HG02981 (cell line): ENCODE measurements around the gene PTPRG.
"Not testable (repeated sequence)": the region's sequence is repeated elsewhere in the genome, so short reads cannot be mapped to it uniquely, and the experiment has no call there.

Experiments used
- ATAC-seq: cut with Tn5 transposase; IDR thresholded peaks from one replicate; pipeline ENCODE4 v1.9.1; 2021; ENCODE audit warnings: mild to moderate bottlenecking, moderate library complexity; ENCODE audit not compliant: unreplicated experiment

PTPRG gene

GRCh38 chr3:61715886-61716527 is 154.6 kb downstream of the PTPRG start:
- no peak for ATAC-seq

- not testable (repeated sequence) for ATAC-seq
Observed at GRCh38 chr3:61716693-61717092, 155.3 kb downstream of the PTPRG start.

DNA sequence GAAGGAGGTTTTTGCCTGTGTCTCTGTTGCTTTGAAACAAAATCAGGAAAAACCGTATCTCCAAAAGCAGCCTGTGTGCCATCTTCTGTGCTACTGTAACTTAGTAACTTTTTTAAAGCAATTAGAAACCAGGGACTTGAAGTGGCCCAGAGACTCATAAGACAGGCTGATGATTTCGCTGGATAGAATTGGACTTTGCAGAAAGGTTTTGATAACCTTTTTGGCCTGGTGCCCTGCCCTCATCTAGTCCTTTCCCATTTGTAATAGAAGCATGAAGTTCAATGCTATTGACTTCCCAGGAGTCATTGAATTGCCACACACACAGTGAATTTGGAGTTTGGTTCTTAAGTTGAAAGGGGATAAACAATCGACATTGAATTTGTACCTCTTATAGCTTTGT is 157.2 kb downstream of the PTPRG start:
- no peak for ATAC-seq

DNA sequence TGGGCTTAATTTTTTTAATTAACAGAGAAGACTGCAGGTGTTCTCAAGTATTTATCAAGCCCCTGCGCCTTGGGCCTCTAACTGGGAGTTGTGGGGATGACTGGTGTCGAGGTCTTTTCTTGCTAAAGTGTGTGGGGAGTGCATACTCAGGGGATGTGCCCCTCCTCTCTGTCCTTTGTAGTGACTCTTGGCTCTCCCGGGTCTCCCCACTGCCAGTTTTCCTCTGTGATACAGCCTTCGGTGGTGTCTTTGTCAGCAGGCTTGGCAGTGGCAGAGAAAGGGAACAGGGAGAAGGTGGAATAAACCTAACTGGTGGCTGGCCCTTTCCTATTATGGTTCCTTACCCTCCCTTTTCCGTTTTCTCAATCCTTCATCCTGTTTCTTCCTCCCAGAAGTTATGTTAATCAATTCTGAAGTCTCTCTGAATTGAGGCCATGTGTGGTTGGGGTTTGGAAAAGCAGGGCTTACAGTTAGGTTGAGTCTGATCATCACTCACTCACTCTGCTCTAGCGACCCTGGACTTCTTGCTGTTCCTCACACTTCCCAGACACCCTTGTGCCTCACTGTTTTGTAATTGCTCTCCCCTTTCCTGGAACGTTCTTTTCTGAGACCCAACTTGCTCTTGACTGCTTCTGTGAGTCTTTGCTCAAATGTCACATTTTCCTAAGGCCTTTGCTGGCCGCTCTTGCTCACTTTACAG is 158.1 kb downstream of the PTPRG start:
- ATAC-seq, result no peak

DNA sequence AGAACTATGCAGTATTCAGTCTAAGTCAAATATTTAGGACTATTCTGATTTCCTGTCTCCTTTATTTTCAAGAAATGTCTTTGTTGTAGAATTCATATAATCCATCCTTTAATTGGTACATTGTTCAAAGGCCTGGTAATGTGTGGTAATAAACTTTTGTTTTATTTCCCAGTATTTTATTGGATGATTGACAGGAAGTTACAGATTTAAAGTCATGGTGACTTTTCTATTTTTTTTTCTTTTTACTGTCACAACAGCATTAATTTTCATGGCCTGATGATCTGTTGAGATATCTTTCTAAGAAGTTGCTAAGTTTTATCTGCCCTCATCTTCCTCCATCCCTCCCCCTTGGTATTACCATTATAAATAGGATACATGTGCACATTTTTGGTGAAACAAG is 161.7 kb downstream of the PTPRG start:
- ATAC-seq, result no peak

DNA sequence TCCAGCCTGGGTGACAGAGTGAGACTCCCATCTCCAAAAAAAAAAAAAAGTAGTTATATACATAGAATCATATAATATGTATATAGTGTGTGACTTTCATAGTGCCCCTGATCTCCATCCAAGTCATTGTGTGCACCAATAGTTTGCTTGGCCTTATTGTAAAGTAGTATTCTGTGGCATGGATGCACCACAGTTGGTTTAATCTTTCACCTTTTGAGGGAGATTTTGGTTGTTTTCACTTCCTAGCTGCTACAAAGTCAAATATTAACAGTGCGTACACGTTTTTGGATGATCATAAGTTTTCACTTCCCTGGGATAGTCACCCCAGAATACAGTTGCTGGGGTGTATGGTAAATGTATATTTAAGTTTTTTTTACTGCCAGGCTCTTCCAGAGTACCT is 162.8 kb downstream of the PTPRG start:
- peak; percentile 89 for ATAC-seq

- ATAC-seq, result no peak
Observed at GRCh38 chr3:61724801-61725200, 163.4 kb downstream of the PTPRG start.

DNA sequence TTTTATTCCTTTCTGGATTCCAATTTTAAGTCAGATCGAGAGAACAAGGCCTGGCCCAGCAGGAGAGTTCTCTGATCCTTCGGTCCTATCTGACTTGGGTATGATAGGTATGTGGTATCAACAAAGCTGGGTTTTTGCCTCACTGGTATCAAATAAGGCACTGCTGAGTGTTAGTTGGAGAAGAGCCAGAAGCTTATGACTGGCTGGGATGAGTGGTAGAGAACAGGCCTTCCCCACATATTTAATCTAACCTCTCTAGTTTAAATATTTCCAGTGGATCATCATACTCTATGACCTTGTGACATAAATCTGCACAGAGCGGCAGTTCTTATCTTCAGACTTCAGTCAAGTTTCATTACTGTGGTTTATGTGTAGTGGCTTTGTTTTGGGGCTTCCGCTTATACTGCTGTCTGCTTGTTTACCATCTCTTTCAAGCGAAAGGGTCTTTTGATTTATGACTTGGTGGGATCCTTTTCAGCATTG is 164.5 kb downstream of the PTPRG start:
- no peak for ATAC-seq

DNA sequence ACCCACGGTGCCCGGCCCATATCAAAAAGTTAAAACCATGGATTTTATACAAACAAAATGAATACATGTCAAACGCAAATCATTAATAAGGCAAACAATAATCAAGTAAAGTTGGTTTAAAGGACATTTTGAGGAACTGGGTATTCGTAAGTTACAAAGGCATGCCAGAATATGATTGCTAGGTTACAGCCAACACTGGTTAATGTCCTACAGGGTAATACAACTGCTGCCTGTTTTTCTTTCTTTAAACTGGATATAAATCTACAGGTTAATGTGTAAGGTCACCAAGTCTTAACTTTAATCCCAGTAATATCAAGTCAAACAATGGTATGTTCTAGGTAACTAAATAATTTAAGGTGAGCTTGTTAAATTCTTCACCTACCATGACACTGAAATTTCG is 166.1 kb downstream of the PTPRG start:
- ATAC-seq, result no peak

GRCh38 chr3:61729038-61729634 is 167.8 kb downstream of the PTPRG start:
- no peak for ATAC-seq

DNA sequence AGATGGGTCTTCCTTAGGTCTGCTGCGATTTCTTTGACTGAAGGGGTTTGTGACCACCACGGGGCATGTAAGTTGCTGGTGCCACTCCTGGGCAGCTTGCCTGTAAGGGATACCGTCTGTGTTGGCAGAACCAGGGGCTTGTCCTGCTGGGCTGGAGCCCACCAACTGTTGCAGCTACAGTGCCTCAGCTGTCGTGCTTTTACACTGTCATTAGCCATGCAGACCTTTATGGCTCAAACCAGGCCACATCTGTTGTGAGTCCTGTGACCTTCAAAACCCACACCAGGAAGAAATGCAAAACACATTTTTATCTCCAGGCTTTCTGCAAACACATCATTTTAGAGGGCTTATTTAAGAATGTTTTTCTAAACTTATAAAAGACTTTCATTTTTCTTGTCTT is 168.7 kb downstream of the PTPRG start:
- ATAC-seq, result no peak

GRCh38 chr3:61730577-61731231 is 169.3 kb downstream of the PTPRG start:
- ATAC-seq, result no peak

GRCh38 chr3:61733000-61733399 is 171.6 kb downstream of the PTPRG start:
- ATAC-seq, result no peak

GRCh38 chr3:61733876-61734275 is 172.5 kb downstream of the PTPRG start:
- ATAC-seq, result no peak

DNA sequence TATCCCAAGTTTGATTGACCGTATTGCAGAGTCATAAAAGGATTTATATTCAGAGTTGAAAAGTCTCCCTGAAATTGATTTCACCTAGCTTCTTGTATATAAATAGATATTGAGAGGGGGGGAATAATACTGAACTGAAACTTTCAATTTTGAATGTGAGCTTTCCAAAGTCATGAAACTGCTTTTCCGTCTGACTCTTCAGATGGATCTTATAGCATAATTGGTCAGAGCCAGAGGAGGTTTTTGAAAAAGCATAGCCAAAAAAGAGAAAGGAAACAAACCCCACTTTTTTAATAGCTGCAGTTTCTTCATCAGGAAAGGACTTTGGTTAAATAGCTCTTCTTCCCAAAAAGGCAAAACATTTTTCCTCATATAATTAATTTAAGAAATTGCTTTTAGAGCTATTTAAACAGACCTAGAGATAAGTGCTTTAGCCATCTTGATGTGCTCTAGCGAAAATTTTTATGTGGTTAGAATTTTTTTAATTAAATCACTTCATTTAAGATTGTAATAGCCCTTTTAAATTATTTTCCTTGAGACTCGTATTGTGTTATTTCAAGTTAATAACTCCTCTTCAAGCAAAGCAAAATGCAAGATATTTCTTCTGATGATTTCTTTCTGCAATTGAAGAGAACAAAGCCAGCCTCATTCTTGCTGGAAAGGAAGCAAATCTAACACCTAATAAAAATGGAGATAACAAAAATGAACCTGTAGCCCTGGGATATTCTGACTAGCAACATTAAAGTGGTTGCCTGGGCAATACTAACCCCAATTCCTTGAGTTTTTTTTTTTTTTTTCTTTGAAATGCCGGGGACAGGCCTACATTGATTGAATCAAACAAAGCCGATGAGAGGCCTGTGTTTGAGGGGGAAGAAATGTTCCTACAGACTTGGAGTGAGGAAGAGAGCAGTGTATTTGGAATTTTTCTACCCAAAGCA is 173.6 kb downstream of the PTPRG start:
- ATAC-seq, result no peak

GRCh38 chr3:61736506-61736905 is 175.1 kb downstream of the PTPRG start:
- ATAC-seq, result no peak

- no peak for ATAC-seq
Observed at GRCh38 chr3:61739640-61740039, 178.3 kb downstream of the PTPRG start.

DNA sequence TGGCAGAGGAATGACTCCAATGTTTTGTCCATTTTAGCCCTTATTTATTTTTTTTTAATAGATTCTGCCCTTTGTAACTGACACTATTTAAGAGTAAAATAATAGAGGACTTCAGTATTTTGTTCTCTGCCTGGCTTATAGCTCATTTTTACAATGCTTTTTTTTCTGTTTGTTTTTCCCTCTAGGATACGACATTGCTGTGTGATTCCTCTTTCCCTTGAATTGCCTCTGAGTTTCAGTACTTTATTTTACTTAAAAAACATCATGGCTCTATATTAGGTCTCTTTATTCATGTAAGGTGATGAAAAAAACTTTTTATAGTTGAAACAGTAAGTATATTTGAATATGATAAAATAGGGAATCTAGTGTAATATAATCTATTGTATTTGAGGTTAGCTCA is 179.1 kb downstream of the PTPRG start:
- ATAC-seq, result no peak

DNA sequence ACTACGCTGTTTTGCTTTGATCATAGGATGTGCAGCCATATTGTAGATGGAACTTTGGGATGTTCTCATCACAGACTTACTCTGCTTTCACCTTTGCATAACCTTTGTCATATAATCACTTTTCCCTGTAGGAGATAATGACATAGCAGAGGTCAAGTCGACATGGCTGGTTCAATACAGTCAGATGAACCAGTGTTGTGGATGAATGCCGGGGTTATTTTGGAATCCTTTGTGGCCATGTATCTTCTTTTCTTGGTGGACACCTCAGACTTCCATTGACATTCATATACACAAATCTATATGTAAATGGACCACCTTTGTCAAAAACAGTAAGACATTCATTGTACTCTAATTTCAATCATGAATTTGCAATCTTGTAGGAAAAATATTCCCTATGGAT is 180.2 kb downstream of the PTPRG start:
- no peak for ATAC-seq

DNA sequence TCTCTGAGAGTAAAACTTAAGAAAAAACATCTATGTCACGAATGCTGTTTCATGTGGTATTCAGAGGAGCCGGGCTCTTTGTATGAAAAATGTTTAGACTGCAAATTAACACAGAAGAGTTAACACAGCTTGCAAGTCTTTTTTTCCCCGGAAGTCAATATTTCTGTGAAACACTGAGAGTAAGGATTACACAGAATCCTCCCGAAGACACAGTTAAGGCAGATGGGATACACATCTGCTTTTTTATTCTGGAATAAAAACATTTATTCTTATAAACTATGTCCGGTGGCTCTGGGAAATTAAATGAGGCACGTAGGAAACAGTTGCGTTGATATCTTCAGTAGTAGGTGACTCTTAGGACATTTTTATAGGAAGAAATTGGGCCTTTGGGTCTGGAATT is 180.6 kb downstream of the PTPRG start:
- ATAC-seq, result no peak

- ATAC-seq, result no peak
Observed at GRCh38 chr3:61743067-61743466, 181.7 kb downstream of the PTPRG start.
